ENCODE data around the gene LRRC8B. TPM values are rescaled to one million over a fixed set of nuclear protein-coding genes. Genes with fewer than 3 reads are reported as not detected.

Gene LRRC8B
- total and polyA plus RNA-seq, 9 donors: 1.2 to 9.3 (median 6.8) TPM

- Histone ChIP-seq H3K4me3 (no peak overlapping the region), H3K36me3 (no peaks in the 10 kb centered on the region), H3K9me3 (no peaks in the 10 kb centered on the region), H3K4me1 (ENCODE audit: insufficient read depth) (no peaks in the 10 kb centered on the region), H3K27me3 (no peaks in the 10 kb centered on the region), H3K27ac (no peak overlapping the region)
- TF ChIP-seq CTCF (IDR thresholded peaks at IDR 0.05) (no peak), EP300 (IDR thresholded peaks at IDR 0.05) (no peak), POLR2A (IDR thresholded peaks at IDR 0.05) (no peak)
- 77 to 86% (median 84%) methylated on average over 6 of the region's 6 CpGs for WGBS, 3 donors
- intact Hi-C loops (cut with DNase I): loop anchor here (10.0 kb wide), 3 partner anchors 129 to 359 kb away; partner anchors contain the start of gene ZNF326 (in 1 of the 4)
- no peak for DNase-seq
Measured at GRCh38 chr1:89635825-89636815, 111.5 kb downstream of the LRRC8B start.

GRCh38 chr1:89637496-89637895 lies 112.9 kb downstream of the LRRC8B start:
- Histone ChIP-seq H3K27me3 (no peaks in the 10 kb centered on the region), H3K4me1 (ENCODE audit: insufficient read depth) (no peaks in the 10 kb centered on the region), H3K27ac (no peak overlapping the region), H3K36me3 (no peaks in the 10 kb centered on the region), H3K4me3 (no peak overlapping the region), H3K9me3 (no peaks in the 10 kb centered on the region)
- no peak for TF ChIP-seq CTCF (IDR thresholded peaks at IDR 0.05)
- no peak for TF ChIP-seq EP300 (IDR thresholded peaks at IDR 0.05)
- no peak for TF ChIP-seq POLR2A (IDR thresholded peaks at IDR 0.05)
- no peak for DNase-seq
- intact Hi-C loops (cut with DNase I): loop anchor here (10.0 kb wide), 3 partner anchors 127 to 357 kb away; partner anchors contain the start of gene ZNF326 (in 1 of the 4)

- DNase-seq: no peak
- Histone ChIP-seq H3K9me3 (no peaks in the 10 kb centered on the region), H3K27ac (no peak overlapping the region), H3K4me3 (no peak overlapping the region), H3K4me1 (ENCODE audit: insufficient read depth) (no peaks in the 10 kb centered on the region), H3K36me3 (no peaks in the 10 kb centered on the region), H3K27me3 (no peaks in the 10 kb centered on the region)
- TF ChIP-seq EP300 (IDR thresholded peaks at IDR 0.05) (no peak), CTCF (IDR thresholded peaks at IDR 0.05) (no peak)
- intact Hi-C loops (cut with DNase I): no loop called here
Measured at GRCh38 chr1:89640440-89640839, 115.8 kb downstream of the LRRC8B start.

GRCh38 chr1:89641781-89642180 lies 117.2 kb downstream of the LRRC8B start:
- intact Hi-C loops (cut with DNase I): no loop called here
- Histone ChIP-seq H3K36me3 (no peaks in the 10 kb centered on the region), H3K27ac (no peak overlapping the region), H3K4me3 (no peak overlapping the region), H3K9me3 (no peaks in the 10 kb centered on the region), H3K4me1 (ENCODE audit: insufficient read depth) (no peaks in the 10 kb centered on the region), H3K27me3 (no peaks in the 10 kb centered on the region)
- no peak for TF ChIP-seq POLR2A (IDR thresholded peaks at IDR 0.05)
- no peak for TF ChIP-seq CTCF (IDR thresholded peaks at IDR 0.05)
- TF ChIP-seq EP300 (IDR thresholded peaks at IDR 0.05): no peak
- WGBS, 3 donors: 85 to 88% (median 85%) methylated on average over 4 of the region's 4 CpGs
- DNase-seq: no peak

All from ovary (tissue), 9 donors.